ENCODE measurements around the gene AGBL4.

The AGBL4 gene

DNA sequence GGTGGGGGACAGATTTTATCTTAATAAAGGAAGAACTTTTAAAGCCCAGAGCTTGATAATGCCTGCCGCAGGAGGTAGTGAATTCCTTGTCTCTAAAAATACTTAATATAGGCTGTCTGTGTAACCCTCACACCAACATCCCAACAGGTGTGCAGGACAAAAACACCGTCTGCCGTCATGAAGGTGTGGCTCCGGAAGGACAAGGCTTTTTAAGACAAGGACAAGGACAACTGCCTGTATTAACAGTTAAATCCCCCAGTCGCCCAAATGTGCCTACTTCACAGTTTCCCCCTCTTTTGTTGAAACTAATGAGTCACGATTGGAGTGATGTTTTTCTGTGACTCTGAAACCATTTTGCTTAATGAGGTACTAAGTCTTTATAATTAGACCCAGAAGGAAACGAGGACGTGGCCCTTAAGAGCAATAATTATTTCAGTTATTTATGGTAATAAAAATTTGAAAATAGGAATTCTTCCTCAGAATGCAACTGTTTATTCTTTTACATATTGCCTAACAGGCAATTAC, 1524.5 kb downstream of the AGBL4 start:
- no peak for DNase-seq

DNA sequence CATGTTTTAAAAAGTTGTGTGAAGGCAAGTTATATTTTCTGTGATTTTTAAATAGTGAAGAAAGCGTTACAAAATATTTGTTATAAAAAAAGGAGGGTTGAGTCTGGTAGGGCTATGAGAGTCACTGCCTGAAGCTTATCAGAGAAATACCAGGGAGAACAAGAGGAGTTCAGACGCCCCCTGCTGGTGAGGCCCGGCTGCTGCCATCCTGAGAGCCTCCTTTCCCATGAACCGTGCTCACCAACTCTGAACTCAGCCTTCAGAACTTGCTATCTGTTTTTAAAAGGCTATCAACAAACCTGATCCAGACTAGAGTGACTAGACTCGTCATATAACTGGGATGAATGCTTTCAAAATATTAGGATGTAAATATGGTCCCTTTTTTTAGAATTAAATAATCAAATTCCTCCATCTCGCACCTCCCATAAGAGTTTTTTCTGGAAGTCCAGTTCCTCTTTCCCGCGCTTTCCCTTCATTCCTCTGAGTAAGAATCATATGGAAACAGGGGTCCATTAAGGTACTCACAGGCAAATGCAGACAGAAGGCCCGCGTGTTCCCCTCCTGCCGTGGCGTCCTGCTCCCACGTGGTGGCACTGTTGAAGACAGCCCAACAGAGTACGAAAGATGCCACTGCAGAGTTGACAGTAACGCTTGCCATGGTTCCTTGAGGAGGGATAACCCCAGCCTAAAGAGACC, 1525.5 kb downstream of the AGBL4 start:
- peak; percentile 60 for DNase-seq

DNA sequence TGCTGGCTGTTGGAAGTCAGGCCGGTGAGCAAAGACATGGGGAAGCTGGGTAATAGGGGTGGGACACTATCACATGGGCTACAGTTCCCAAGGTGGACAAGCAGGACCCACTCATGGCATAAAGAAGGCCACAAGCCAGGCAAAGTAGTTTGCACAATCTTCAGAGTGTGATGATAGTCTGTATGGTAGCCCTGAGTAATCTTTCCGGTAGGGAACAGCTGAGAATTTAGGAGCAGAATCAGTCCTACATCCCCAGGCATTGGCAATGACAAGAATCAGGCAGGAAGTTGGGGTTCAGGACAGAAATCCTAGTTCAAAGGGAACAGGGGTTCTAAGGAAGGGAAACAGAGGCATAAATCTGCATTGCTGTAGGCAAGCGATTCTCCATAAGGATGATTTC, 1527.8 kb downstream of the AGBL4 start:
- no peak for DNase-seq

DNA sequence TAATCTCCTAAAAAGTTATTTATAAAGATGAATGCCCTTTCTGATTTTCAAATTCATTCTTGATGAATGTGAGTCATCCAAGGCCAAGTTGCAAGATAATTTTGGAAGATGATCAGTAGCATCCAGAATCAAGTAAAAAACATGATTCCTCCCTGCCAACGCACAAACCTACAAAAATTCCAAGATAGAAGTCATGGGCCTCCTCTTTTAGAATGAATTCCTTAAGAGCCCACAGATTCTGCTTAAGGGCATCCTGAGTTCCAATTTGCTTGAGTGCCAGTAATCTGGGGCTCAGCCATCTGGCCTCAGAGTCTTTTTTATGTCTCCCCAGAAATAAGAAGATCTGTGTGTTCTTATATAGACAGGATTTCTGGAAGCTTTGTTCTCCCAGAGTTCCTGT, 1528.6 kb downstream of the AGBL4 start:
- no peak for DNase-seq

DNA sequence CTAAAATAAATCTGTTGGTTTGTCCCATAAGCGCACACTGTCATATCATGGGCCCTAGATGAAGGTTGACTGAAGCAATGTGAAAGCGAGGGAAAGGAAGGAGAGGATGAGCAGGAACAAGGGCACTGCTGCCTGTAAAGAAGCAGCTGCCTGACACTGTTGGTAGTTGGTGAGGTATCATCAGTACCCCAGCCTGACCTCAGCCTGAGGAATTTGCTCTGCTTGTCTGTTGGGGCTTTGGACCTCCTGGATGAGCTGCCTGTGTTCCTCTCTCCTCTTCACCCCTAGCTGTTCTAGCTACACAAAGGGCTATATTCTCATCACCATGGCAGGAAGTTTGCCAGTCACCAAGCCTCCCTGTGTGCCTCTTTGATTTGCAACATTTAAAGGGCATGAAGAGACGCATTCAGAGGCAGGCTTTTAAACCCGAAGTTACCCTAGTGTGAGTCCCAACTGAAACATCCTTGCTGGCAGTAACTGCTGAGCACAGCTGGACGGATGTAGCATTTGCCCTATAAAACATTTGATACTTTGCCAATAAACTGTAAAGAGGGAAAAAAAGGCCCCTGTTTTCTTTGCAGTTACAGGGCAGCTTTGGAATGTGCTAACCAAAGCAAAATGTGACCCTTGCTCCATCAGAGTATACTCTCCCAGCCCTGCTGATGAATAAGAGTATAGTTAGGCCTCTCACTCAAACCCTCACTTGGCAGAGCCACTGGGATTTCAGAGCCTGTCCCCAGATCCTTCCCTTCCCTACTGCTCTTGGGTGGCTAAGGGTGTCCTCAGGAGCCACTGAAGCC, 1529.6 kb downstream of the AGBL4 start:
- no peak for DNase-seq

DNA sequence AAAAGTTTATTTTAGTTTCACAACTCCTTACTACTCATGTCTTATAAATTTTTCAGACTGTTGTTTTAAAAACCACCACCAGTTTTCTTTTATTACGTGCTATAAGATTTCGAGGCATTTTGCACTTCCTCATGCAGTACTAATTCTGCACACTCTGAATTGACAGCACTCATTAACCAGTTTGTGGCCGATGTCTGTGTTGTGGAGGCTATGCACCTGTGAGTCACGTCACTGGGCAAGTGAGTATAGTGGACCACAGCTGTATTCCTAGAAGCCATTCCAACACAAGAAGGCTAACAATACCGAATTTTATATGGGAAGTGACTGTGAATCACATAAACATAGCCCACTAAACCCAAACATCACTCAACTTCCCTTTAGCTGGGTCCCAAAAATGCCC, 1530.7 kb downstream of the AGBL4 start:
- DNase-seq: no peak

DNA sequence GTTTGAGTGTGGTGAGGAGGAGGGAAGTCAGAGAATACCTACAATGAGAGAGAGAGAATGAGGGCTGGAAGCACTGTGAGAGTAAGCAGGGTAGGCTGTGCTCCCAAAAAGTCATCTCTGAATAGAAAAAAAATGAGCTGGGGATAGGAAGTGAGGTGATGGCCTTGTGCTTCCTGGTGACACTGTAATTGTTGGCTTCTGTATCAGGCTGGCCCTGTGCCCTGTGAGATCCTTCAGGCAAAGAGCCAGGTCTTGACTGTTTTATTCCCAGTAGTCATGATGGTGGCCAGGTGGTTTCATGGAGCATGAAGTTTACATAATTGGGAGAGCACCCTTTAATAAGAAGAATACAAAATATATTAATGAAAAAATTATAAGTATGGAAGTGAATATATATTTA, 1531.4 kb downstream of the AGBL4 start:
- no peak for DNase-seq

DNA sequence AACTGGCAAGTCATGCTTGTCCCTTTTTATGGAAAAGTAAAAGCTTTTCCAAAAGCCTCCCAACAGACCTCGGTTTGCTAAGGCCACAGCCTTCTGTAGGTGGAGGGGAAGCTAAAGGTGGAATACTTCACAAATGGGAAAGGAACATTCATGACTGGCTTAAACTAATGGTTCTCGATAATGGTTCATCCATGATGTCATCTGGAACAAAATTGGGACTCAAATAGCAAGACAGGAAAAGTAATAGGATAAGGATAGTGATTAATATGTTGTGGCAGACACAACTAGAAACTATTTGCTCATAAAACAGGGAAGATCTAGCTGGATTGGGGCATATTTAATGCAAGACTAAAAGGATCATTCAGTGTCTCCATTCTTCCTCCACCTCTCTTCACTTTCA, 1535.0 kb downstream of the AGBL4 start:
- DNase-seq: no peak
